HG02973 (cell line): ENCODE data around the gene HMBS.

ENCODE experiments used
- ATAC-seq: cut with Tn5 transposase; IDR thresholded peaks from one replicate; pipeline ENCODE4 v1.9.1; 2021; ENCODE audit warnings: moderate library complexity; ENCODE audit not compliant: unreplicated experiment

The HMBS gene

GRCh38 chr11:119067371-119068222 lies 17.1 kb upstream of the HMBS start, which contains the start of gene VPS11:
Gene VPS11 (plus strand): TSS chr11:119067818. CDS start chr11:119067824, 6 bp downstream.
- peak; percentile 86 for ATAC-seq

GRCh38 chr11:119077839-119078238 lies 6.8 kb upstream of the HMBS start:
- ATAC-seq: no peak

DNA sequence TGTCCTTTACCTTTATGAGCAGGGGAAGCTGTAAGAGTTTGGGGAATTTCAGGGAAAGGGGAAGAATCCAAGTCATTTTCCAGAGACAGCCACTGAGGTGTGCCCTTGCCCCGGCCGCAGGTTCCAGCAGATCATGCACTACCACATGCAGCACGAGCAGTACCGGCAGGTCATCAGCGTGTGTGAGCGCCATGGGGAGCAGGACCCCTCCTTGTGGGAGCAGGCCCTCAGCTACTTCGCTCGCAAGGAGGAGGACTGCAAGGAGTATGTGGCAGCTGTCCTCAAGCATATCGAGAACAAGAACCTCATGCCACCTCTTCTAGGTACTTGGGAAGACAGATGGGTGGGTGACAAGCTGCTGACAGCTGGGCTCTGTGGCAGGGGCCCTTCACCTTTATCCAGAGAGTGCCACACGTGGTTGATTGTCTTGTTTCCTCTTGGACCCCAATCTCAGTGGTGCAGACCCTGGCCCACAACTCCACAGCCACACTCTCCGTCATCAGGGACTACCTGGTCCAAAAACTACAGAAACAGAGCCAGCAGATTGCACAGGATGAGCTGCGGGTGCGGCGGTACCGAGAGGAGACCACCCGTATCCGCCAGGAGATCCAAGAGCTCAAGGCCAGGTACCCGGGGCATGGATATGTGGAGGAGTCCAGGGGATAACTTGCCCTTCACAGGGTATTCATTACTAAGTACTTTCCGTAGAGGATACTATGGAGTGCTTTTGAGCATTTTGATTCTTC lies 5.8 kb upstream of the HMBS start:
- no peak for ATAC-seq

DNA sequence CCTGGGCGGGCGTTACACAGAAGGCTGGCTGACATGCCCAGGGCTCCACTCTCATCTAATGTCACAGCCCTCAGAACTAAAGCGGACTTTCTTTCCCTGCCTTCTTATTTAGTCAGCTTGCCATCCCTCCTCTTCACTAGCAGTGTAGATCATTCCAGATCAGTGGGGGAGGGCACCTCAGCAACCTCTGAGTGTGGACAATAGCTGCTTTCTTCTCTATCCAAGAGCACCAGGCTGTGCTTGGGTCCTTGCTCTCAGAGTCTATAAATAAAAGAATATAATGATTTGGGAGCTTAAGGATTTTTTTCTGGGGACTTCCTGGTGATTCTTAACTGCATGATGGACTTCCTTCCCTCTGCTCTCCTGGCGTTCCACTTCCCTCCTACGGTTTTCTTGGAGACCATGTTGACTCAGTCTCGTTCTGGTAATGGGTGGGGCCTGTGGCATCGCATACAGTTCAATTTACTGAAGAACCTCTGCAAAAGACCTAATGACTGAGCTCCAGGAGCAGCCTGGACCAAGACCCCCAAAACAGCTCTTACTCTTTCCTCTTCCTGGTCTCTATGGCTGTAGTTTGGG lies 2.9 kb upstream of the HMBS start:
- ATAC-seq: no peak

- no peak for ATAC-seq
These were observed 761 bp downstream of the HMBS start for GRCh38 chr11:119085437-119085847.

GRCh38 chr11:119087123-119087522 lies 2.4 kb downstream of the HMBS start:
- ATAC-seq: no peak

GRCh38 chr11:119087747-119088241 lies 3.1 kb downstream of the HMBS start:
- ATAC-seq: no peak

- ATAC-seq: no peak
These were observed 3.7 kb downstream of the HMBS start for GRCh38 chr11:119088406-119088805.

- no peak for ATAC-seq
These were observed 4.6 kb downstream of the HMBS start for GRCh38 chr11:119089319-119089718.

GRCh38 chr11:119091178-119091577 lies 6.5 kb downstream of the HMBS start:
- ATAC-seq: no peak

GRCh38 chr11:119091966-119092879 lies 7.5 kb downstream of the HMBS start:
- ATAC-seq: no peak

- ATAC-seq: no peak
These were observed 8.5 kb downstream of the HMBS start for GRCh38 chr11:119092880-119093842.

DNA sequence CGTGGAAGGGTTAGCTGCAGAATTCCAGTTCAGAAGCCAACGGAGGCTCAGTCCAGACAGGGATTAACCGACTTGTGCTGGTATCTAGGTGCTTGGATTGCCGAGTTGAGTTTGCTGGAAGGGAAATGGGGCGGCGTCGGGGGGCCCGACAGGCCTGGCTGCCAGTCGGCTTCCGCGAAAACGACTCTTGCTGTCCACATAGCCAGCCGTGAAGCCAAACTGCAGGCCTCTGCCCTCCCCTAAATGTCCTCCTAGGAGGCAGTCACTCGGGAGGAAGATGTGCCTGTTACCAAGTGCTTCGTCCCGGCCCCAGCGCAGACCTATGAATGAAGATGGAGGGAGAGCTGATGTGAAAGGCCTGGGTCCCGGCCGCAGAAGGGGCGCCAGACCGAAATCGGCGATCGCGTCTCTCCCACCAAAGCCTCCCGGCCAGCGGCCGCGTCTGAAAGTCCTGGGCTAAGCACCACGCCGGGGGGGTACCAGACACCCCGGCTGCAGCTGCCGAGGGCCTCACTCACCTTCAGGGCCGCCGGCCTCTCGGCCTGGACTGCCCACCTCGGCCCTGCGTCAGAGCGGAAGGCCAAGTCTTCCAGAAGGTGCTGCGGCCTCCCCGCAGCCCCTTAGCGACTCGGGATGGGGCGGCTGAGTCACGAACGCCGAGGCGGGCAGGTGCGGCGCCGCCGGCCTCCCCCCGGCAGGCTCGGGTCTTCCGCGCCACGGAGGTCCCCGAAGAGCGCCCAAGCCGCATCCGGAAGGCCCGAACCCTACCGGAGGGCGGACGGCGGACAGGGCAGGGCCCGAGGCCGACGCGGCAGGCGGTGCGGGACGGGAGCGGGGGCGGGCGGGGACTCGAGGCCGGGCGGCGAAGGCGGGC lies 9.5 kb downstream of the HMBS start:
- peak; percentile 6 for ATAC-seq

DNA sequence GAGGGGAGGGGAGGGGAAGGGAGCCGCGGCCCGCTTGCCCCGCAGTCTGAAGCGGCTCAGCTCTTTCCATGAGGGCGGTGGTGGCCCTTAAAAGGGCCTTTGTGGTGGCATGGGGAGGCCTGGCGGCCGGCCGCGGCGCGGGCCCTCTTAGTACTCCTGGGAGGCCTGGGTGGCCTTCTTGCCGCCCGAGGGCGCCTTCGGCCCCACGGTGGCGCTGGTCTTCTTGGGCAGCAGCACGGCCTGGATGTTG lies 10.1 kb downstream of the HMBS start:
- peak; percentile 22 for ATAC-seq

GRCh38 chr11:119095066-119095880 lies 10.6 kb downstream of the HMBS start:
- peak; percentile 72 for ATAC-seq

- ATAC-seq: no peak
These were observed 15.0 kb downstream of the HMBS start for GRCh38 chr11:119099711-119100110.

- no peak for ATAC-seq
These were observed 15.7 kb downstream of the HMBS start for GRCh38 chr11:119100246-119100970.
